Cerebellar cortex (tissue), 1 donor: ENCODE data around the gene ATPAF2.

Source experiments
- DNase-seq: peaks from one replicate; pipeline ENCODE4 v3.0.0-alpha.2; 2015; ENCODE audit warnings: low spot score

The ATPAF2 gene

GRCh38 chr17:18039535-18040260, 730 bp upstream of the ATPAF2 start:
- peak; percentile 41 for DNase-seq

DNA sequence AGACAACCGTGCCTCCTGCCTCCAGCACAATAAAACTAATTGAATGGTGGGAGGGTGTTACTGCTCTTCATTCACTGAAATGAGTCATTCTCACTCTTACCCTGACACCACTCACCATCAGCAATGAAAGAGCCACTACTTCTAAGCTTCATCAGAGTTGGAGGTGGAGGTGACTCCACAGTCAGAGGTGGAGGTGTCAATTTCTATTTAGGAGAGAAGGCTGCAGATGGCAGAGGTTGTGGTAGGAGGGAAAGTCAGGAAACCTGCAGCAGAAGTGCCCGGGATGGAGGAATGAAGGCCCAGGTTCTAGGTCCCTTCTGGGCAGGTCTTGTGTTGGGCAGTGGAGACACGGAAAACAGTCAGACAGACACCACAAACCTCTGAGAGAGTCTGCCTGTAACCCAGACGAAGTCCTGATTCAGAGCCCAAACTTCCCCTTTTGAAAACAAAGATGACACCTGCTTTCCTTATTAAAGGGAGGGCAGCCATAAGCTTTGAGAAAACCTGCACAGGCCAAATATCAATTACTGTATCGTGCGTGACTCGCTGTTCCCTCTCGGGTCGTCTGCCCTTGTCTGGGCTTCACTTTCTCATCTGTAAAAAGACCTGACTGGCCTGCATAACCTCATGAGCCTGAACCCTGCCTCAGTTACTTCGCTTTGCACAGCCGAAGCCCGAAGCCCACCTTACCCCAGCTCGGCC, 668 bp downstream of the ATPAF2 start:
- DNase-seq: peak; percentile 14

DNA sequence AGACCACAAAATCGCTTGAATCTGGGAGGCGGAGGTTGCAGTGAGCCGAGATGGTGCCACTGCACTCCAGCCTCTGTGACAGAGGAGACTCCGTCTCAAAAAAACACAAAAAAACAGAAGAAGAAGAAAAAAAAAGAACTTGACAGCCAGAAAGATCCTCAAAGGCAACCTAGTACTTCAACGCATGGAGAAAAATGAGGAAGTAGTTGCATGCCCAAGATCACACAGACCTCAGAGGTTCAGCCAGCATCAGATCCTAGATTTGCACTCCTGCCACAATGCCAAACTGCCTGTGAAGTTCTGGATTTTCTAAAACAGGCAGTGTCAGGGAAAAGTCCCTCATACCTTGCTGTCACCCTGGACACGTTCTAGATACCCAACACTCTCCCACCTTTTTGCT, 1.5 kb downstream of the ATPAF2 start:
- no peak for DNase-seq

DNA sequence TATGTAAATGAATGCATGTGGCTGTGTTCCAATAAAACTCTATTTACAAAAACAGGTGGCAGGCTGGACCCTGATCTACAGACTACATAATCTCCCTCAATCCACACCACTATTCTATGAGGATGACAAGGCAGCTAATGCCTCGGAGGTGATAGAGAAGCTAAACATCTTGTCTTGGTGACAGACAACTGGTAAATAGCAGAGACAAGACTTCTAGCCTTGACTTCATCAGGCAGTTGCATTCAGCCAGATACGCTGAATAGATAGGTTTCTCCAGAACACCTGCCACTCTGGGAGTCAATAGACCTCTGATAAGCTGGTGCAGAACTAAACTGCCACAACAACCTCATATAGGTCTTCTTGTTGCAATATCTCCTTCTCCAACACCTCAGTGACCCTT, 3.3 kb downstream of the ATPAF2 start:
- no peak for DNase-seq

DNA sequence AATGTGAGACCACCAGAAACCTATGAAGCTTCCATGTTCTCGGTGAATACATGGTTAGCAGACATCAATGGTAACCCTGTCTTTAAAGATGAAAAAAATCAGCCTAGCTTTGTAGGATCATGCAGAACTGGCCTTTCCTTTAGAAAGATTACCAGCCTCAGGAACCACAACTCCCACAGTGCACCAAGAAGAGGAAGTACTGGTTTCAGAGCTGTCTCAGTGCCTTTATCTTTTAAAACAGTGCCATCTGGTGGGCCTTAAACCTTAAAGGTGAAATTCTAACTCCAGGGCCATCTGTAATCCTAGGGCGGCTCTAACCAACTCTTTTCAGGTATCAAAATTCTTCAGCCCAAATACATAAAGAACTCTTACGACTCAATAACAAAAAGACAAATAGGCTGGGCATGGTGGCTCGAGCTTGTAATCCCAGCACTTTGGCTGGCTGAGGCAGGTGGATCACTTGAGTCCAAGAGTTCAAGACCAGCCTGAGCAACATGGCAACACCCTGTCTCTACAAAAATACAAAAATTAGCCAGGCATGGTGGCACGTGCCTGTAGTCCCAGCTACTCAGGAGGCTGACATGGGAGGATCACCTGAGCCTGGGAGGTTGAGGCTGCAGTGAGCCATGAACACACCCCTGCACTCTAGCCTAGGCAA, 5.4 kb downstream of the ATPAF2 start:
- peak; percentile 94 for DNase-seq

DNA sequence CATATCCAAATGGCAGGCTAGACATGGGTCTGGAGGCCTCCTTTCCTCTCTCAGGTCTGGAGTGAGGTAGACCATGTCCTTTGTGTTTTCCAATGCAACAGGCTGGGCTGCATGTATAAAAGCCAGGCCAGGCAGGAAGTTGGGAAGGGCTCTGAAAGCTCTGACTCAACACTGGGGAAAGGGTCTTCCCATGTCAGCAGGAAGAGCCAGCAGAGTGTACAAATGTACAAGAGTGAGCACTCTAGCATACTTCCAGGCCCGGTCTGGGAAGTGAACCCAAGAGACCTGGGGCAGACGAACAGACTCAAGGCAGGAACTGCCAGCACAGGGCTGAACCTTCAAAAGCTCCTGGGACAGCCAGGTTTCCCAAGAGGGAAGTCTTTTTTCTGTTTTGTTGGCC, 7.0 kb downstream of the ATPAF2 start:
- DNase-seq: no peak

DNA sequence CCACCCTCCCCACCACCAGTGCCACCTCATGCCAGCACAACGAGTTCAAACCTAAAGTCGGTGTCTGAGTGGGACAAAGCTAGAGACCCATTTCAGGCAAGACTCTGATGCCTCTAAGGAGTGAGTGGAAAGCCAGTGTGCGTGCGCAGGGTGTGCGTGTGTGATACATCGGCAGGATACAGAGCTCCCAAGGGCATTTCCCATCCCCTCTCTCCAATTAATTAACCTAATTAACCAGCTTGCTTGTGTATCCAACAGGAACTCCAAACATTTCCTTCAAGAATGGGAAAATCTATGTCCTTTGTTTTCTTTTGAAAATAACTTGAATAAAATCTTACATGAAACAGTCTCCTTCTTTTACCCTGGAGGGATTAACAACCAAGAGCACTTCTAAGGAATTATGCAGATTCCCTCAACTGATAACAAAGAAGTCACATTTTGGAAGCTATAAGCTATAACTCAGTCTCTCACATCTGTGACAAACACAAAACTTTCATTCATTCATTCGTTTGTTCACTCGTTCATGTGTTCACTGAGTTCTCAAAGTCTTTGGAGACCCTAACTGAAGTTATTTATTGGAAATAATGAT, 9.9 kb downstream of the ATPAF2 start:
- DNase-seq: no peak

- DNase-seq: no peak
These were observed 10.6 kb downstream of the ATPAF2 start for GRCh38 chr17:18028114-18028951.

GRCh38 chr17:18027280-18027679, 11.7 kb downstream of the ATPAF2 start:
- no peak for DNase-seq

DNA sequence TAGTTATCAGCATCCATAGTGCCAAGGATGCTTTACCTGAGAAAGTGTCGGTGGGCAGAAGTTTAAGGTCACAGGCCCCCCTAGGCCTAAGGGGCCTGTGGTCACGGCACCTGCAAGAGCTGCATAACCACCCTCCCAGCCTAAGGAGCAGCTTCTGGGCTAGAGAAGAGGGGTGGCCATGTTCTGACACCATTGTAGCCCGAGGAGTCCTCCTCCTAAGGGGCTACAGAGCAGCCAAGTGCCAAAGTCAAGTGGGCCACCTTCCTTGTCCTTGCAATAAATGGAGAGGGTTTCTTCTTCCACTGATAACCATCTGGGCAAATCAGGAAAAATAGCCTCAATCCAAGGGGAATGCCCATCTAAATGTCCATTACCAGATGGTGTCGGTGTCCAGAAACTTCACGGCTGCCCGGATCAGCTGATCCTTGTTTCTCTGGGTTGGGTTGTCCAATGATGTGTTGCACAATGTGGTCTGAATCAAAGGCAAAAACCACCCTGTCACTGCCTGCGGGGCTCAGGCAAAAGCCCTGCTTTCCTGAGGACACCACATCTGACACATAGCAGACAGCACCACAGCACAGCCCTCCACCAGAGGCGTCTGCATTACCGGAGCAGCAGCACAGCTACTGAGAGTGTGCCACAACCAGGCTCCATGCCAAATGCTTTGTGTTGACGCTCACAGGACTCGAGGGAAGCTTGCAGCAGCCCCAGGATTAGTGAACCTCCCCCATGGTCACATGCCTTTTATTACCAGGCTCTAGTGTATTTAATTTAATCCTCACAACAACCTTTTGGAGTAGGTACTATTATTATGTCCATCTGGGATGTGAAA, 12.8 kb downstream of the ATPAF2 start:
- no peak for DNase-seq

- DNase-seq: no peak
These were observed 13.6 kb downstream of the ATPAF2 start for GRCh38 chr17:18025241-18025944.

DNA sequence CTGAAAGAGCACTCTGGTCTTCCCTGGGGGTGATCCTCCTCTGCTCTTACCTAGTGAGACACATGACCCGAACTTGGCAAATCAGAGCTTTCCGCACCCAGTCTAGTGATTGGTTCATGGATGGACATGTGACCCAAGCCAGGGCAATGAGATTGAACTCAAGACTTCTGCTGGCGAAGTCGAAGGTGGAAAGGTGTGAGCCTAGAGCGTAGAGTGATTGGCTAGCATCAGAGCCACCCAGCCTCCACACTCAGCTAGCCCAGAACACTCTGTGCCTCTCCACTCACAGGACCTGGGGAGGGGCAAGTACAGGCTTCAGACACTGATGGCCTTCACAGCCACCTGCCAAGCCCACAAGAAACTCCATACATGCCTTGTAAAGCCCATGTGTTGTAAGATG, 17.6 kb downstream of the ATPAF2 start:
- no peak for DNase-seq

DNA sequence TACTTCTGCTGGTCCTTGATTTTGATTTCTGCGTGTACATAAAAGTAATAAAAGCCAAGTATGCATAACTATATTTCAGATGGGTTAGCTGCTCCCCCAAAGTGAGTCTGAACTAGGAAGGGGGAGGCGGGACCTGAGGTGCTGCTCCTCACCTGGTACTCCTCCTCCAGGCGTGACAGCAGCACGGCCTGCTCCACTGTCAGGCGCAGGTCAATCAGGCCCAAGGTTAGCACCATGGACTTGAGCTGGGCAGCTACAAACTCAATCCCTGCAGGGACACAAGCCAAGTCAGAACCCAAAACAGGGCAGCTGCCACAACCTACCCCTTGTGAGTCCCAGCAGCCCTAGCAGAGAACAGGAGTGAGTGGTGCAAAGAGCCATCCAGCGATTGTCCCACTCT, 18.0 kb downstream of the ATPAF2 start:
- DNase-seq: no peak

- DNase-seq: no peak
These were observed 19.2 kb downstream of the ATPAF2 start for GRCh38 chr17:18019838-18020154.

- no peak for DNase-seq
These were observed 20.5 kb downstream of the ATPAF2 start for GRCh38 chr17:18018411-18018921.

DNA sequence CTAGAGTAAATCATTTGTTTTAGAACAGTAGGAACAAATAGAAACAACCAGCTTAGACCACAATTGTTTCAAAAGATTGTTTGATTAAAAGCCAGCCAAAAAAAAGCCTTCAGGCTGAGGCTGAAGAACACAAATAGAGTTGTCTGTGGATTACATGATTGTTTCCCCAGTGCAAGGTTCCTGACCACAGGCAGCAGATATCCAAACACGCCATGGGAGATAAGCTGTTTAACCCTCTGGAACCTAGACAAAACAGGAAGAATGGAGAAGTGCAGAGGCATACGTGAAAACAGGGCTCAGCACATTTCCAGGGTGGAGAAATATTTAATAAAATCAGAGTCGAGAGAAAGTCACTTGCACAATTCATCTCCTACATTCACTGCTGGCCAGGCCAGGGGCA, 21.0 kb downstream of the ATPAF2 start:
- DNase-seq: no peak

DNA sequence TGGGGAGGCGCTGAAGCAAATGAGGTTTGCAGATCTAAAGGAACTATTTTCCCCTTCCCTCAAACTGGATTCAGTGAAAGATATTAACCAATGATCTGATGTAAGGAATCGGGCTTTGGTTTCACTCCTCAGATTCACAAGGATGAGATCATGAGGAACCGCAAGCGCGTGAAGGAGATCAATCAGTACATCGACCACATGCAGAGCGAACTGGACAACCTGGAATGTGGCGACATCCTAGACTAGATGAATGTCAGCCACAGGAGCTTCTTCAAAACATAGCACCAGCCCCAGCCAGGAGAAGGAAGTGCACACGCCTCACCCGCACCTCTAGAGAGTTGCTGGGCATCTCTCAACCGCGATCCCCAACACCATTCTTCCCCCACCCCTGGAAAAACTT, 22.5 kb downstream of the ATPAF2 start:
- DNase-seq: no peak

GRCh38 chr17:18015593-18015992, 23.4 kb downstream of the ATPAF2 start:
- no peak for DNase-seq

DNA sequence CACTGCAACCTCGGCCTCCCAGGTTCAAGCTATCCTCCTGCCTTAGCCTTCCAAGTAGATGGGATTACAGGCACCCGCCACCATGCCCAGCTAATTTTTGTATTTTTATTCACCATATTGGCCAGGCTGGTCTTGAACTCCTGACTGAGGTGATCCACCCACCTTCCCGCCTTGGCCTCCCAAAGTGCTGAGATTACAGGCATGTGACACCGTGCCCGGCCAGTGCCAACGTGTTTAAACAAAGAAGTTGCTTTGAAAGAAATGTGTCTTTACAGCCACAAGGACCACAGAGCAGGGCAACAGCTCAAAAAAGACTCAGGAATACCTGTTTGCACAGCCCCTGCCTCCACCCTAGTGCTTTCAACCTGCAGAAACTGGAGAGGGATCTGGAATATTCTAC, 25.0 kb downstream of the ATPAF2 start:
- no peak for DNase-seq

DNA sequence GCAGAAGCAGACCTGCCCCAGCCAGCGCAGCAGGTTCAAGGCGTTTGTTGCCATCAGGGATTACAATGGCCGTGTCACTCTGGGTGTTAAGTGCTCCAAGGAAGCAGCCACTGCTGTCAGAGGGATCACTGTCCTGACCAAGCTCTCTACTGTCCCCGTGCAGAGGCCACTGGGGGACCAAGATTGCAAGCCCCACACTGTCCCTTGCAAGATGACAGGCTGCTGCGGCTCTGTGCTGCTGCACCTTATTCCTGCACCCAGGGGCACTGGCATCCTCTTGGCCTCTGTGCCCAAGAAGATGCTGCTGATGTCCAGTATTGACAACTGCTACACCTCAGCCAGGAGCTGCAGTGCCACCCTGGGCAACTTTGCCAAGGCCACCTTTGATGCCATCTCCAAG, 27.7 kb downstream of the ATPAF2 start:
- no peak for DNase-seq
